NCI-H1092 (cell line): ENCODE data around the gene CIB4.

ENCODE experiments used
- DNase-seq: peaks from one replicate; lab custom pipeline; 2025; lab: John Stamatoyannopoulos, UW

CIB4 gene

DNA sequence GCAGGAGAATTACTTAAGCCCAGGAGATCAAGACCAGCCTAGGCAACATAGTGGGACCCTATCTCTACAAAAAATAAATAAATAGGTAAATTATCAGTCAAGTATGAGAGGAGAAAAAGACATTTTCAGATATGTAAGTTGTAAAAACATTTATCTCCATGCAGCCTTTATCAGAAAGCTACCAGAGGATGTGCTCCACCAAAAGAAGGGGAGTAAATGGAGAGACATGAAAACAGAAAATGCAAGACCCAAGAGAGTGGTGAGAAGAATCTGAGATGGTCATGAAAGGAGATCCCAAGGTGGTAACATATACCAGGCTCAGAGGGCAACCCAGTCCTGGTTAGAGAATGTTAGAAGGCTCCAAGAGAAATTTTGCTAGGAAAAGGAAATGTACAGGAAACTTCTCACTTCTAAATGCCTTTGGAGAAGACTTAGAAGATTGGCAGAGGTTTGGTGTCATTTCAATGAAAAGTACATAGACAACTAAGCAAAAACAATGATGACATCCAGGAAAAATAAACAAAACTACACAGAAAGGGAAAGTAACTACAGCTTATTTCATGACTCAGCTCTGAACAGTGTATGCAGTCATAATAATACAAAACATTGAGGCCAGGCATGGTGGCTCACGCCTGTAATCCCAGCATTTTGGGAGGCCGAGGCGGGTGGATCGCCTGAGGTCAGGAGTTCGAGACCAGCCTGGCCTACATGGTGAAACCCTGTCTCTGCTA lies 19.5 kb downstream of the CIB4 start:
- DNase-seq: no peak

DNA sequence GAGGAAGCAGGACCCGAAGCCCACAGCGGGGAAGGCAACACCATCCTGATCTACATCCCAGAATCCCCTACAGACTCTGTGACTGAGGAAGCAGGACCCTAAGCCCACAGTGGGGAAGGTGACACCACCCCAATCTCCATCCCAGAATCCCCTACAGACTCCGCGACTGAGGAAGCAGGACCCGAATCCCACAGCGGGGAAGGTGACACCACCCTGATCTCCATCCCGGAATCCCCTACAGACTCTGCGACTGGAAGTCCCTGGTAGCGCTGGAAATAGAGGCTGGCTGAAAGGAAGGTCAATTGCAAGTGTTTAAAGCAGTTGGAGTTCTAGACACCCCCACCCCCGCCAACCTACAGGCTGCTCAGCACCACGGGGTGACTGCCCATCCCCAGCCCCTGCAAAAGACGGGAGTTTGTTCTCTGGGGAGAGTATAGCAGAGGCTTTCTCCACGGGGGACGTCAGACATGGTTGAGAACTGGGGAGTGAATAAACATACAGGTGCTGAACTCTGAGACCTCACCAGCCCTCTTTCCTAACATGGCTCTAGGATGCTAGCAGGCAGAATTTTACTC lies 21.0 kb downstream of the CIB4 start:
- DNase-seq: no peak

DNA sequence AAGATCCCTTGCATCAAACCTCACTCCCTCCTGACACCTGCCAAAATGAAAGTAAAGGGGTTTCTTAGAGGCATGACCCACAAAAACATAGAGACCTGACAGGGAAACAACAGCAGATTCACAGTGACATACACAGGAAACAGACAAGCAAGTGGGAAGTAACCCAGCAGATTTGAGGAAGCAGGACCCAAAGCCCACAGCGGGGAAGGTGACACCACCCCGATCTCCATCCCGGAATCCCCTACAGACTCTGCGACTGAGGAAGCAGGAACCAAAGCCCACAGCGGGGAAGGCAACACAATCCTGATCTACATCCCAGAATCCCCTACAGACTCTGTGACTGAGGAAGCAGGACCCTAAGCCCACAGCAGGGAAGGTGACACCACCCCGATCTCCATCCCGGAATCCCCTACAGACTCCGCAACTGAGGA lies 21.6 kb downstream of the CIB4 start:
- DNase-seq: no peak

DNA sequence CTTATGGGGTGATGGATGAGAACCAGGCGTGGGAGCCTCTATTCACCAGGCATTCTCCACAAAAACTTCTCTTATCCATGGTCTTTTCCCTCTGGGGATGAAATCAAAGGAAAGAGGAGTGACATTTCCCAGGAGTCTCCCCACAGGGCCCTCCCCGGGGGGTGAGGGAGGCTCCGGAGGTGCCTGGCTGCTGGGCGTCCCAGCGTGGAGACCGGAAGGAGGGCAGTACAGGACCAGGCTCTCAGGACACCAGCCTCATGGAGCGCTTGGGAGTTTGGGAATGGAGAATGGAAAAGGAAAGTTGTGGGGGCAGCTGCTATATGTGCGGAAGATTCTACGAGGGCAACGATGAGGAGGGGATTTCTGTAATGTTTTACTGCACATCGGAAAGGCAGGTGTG lies 22.1 kb downstream of the CIB4 start:
- DNase-seq: no peak

DNA sequence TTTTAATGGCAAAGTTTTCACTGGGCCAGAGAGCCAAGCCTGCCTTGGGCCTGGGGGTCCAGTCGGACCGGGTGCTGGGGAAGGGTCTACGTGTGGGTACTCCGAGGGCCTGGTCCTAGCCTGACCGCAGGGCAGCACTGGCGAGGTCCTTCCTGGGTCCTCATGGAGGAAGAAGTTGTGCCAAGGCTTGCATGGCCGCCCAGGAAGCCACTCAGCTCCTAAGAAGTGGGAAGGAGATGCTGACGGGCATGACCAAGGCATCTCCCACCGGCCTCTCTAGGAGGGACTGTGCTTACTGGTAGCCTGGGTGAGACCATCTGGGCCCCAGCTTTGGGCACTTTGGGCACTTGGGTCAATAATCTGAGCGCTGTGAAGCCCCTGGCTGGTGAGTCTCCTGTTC lies 22.6 kb downstream of the CIB4 start:
- DNase-seq: no peak

DNA sequence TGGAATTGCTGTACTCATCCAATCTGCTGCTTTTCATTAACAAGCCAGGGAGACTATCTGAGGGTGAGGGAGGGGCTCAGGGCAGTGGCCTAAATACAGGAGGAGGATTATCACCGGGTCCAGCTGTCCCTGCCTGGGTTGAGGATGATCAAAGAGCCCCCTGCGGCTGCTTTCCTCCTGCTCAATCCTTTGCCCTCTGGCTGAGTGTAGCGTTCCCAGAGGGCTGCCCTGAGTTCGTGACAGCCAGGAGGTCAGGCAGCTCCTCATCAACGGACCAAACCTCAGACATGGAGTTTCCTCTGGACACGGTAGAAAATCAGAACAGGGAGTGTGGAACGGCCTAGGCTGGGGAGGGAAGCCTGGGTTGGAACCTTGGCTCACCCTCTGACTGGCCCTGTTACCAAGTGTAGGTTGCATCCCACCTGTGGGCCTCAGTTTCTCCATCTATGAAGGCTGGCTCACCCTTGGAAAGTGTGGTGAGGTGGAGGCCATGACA lies 23.5 kb downstream of the CIB4 start:
- no peak for DNase-seq

DNA sequence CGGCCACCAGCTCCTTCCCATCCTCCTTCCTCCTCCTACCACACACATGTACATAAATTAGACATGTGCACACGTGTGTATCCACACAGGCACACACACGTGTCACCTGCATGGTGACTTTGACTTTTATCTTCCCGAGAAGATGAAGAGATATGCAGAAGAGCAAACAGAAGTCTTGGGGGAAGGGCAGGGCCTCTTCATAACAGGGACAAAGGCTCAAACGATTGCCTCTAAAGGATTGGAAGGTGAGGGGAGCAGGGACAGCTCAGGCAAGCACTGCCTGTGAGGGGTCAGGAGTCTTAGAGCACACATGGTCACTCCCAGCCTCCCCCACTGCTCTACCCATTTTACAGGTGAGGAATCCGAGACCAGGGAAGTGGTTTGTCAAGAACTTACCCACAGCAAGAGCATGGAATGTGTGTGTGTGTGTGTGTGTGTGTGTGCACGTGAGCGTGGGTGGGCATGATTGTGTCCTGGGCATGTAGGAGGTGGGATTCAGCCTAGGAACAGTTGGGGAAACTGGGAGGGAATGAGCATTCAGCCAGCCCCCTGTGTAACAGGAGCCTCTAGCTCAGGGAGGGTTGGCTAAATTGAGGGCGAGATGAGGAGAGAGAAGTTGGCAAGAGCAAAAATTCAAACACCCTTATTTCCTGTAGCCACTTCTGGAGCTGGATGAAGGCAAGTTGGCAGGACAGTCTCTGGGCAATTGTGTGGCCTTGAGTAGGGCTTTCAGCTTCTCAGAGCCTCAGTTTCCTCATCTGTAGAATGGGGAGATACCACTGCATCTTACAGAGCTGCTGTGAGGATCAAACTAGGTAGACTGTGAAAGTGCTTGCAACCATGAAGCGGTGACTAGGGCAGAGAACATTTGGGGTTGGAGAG lies 24.2 kb downstream of the CIB4 start:
- DNase-seq: no peak

DNA sequence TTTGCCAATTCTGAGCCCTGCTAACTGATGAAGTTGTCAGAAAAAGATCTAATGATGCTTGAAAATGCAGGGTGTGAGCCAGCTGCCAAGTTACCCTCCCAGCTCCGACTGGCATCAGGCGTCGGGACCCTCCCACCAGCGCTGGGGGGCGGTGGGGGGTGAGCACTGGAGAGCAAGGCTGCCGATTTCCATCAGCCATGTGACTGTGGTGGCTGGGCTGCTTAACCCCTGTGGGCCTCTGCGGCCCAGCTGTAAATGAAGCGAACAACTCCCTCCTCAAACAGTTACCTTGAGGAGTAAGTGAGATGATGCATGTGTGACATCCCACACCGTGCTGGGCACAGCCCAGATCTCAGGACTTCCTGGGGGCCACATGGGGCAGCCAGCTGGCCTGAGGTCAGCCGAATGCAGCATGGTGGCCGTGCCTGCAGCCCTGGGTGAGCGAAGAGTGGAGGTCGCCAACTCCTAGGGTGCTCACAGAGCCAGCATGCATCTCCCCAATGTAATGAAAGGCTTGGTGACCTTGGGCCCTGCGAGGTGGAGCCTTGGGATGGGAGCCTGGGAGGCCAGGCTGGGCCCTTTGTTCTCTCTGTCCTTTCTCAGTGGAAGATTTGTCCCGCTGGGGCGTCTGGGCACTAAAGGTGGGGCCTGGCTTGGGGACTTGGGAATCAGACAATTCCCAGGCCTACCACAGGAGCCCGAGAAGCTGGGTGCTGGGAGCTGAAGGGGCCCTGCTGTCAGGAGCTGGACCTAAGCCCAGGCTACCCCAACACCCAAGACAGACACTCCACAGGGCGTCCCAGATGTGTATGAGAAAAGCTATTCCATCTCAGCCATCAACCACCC lies 25.1 kb downstream of the CIB4 start:
- DNase-seq: no peak

DNA sequence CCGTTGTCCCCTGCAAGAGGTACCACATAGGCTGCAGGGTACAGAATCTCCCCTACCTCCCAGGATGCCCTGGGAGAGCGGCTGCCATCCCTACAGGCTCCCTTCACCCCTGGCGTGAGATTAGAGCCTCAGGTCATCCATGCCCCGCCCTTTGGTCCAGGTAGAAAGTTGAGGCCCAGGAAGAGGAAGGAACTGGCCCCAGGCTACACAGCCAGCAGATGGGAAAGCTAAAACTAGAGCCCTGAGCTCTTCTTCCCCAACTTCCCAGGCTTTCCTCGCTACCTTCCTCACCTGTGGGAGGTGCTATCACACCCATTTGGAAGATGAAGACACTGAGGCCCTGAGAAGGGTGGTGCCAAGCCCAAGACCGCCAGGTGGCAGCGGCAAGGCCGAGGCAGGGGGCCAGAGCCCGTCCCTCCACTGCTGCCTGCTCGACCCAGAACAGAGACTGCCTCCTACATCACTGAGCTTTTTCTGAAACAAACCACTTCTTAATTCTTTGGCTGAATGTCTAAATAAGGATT lies 25.8 kb downstream of the CIB4 start:
- no peak for DNase-seq

DNA sequence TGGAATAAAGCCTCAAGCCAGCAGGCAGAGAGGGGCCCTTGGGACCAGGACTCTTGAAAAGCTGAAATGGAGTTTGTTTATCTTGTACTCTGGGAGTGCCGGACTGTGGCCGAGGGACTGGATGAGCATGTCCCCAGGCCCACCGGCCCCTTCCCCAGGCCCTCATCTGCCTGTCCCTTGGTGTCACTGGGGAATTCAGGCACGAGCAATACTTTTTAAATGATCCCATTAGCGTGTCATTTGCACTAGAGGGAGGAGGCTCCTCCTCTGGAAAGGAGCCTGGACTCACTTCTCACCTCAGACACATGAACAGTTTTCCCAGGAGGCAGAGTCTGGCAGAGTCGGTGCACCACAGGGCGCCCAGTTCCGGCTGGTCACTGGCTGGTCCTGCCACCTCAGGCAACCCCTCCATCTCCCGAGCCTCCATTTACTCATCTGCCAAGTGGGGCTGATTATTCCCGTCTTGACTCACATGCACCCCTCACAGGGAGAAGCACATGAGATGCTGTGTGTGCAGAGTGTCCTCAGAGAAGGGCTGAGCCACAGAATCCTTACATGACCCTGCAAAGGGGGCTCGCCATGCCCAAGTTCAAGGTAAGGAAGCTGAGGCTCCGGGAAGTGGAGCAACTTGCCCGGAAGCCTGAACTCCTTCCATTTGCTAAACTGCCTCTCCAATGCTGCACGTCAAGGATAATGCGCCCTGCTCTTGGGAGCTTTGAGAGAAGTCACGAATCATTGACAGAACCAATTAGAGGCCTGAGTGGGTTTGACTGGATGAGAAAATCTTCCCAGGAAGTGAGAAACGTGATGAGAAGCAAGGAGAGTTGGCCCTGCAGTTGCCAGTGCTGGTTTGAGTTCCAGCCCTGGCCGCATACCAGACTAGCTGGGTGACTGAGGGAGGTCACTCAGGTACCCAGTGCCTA lies 26.7 kb downstream of the CIB4 start:
- no peak for DNase-seq

DNA sequence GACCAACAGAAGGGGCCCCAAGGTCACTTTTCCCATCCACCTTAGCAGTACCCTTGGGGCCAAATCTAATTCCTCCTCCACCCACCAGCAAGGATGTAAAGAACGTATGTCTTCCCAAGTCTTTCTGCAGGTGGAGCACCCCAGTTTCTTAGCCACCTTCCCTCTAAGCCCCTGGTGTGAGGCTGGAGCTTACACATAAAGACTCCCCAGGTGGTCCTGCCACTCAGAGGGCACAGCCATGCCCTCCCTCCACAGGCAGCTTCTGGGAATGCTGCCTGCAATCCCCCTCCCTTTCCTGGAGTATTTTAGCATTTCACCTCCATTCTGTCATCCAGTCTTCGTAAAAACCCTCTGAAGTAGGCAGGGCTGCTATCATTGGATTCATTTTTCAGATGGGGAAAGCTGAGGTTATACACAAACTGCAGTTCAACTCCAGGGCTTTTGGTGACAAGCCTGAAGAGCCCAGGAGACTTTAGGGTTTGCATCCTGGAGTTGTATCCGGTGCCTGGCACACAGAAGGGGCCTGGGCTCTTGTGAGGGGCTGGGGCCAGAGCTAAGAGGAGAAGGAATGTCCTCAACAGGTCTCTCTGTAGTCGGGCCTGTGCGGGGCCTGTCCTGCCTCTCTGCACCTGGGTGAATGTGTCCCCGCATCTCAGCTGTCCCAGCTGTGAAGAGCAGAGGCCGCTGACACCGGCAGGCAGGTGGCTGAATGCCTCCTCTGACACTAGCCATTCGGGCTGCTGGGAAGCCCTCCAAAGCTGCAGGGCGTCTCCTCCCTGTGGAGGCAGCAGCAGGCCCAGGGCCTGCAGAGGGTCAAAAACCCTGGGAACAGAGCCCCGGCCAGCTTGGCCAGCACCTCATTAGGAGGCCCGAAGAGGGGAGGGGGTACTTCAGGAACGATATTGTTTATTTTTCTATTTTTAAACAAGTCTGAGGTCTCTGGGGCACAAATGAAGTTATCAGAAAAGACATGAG lies 27.6 kb downstream of the CIB4 start:
- peak; percentile 67 for DNase-seq

DNA sequence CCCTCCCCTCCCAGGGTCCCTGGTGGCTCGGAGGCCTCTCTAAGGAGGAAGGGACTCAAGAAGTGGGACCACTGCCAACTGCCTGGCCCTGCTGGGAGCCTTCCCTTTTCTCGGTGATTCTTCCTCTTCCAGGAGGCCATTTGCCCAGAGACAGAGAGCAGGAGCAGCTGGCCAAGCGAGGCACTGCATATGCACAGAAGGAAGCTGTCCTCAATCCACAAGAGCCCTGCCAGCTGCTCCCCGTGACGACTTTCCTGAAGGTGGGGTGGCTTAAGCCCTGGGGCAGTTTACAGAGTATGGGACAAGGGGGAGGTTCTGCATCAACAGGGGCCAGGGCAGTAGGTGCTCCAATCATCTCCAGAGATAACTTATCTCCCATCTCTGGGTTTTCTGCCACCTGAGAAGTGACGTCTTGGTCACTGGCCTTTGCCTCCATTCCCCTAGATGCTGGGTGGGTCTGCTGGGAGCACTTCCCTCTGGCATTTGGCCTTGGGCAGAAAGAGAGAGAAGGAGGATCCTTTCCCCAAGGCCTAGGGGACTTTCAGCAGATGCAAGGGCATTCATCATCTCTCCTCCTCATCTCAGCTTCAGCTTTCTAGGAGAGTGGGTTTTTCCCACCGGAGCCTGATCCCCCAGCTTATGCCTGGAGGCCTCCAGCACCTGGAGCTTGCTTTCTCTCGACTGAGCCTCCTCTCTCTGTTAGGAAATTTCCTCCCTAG lies 28.5 kb downstream of the CIB4 start:
- no peak for DNase-seq

DNA sequence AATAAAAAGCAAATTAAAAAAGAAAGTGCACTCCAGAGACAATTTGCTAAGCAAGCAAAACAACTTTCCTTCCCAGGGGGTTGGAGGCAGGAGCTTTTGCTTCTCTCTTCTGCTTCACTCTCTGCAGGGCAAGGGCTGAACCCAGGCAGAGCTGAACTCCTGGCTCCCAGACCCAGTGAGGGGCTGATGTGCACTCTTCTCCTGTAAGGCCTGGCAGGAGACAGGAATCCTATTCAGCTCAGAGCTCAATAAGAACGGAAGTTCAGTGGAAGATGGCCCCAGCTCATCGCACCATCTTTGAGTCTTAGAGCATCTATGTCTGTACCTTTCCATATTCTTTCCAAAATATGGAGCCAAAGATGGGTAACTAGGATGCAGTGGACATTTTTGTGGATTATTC lies 29.1 kb downstream of the CIB4 start:
- DNase-seq: no peak

DNA sequence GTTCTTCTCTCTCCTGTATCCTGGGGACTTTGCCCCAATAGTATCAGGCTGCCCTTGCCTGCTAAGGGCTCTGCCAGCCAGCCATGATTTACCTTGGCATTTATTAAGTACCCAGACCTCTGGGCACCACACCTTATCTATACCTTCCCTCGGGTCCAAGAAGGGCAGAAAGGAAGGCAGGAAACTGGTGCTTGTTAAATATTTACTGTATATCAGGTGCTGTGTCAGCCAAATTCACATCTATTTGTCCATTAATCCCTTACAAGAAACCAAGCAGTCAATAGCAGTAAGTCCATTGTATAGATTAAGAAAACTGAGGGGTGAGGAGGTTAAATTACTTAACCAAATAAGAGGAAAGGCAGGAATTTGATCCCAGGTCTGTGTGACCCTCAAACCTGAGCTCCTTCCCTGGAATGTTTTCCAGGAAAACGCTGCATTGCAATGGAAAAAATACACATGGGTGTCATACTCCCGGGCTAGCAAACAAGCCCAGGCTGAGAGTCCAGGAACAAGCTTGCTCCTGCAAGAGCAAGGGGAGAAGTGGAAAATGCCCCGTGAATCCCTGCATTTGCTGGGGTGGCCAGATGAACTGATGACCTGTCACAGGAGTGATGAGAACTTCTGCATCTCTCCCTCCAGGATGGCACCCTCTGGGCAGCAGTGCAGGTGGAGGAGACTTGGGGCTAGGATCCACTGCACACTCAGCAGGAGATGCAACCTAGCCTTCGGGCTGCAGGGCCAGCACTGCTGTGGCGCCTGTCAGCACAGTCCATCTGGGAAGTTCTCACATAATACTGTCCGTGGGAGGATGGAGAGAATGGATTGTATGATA lies 30.4 kb downstream of the CIB4 start:
- no peak for DNase-seq

DNA sequence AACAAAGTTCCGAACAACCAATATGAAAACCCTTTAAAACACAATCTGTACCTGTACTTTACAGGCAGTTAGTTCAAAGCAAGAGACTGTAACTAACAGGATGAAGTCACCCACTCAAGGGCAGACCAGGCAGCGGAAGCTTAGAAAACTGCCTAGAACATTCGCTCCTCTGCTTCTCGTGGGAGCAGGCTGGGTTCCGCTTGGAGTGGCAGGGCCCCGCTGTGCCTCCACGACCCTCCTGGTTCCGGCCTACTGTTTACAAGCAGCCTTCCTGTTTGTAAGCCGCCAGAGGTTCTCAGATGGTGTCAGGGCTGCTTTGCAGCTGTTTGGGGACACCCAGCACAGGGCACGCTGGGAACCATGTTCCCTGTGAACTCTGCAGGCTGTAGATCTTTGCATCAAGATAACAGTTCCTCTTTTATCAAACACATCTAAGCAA lies 31.3 kb downstream of the CIB4 start:
- DNase-seq: no peak

DNA sequence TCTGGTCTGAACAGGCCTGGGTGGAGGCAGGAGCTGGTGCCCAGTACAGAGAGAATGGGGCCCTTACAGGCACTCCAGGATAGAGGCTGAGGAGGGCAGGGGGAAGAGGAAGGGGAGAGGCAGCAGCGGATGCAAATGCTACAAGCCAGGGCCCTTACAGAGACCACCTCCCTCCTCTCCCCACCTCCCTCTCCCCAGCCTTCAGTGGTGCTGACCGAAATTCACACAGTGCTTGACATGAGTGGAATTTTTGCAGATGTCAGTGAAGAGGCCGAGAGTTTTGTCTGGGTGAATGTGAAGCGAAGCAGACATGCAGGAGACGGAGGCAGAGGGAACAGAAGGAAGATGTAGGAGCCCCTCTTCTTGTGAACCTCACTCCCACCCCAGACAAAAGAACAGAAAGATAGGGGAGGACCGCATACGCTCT lies 31.9 kb downstream of the CIB4 start:
- DNase-seq: no peak

DNA sequence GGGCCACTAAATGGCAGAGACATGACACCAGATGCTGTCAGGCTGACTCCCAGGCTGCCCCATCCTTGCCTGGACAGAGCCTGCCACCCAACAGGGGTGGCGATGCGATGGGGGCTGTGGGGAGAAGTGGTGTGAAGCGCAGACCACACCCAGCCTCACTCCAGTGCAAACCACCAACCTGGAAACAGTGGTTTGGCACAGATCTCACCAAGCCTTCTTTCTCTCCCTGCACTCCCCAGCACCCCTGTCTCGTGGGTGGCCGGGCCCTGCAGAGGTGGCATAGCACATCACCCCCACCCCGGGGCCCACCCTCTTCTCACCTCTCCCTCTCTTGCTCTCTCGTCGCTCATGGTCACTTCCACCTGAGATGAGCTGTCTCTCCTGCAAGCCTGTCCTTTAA lies 32.6 kb downstream of the CIB4 start:
- no peak for DNase-seq

DNA sequence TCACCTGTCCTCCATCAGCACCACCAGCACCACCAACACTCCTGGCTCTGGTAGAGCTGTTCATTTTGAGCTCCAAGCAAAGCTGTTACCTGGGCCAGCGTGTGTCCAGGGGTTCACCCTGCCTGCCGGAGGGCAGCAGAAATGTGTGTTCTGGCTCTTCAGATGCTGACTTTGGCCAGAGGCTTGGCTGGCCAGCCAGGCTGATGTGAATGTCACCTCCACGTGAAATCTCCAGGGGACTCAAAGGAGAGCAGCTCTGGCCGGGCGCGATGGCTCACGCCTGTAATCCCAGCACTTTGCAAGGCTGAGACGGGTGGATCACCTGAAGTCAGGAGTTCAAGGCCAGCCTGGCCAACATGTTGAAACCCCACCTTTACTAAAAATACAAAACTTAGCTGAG lies 33.5 kb downstream of the CIB4 start:
- DNase-seq: no peak
